HepG2 (cell line): ENCODE results near the gene PPP1R13L. TPM values are rescaled to one million over a fixed set of nuclear protein-coding genes. Genes with fewer than 3 reads are reported as not detected.

Source experiments
- ATAC-seq: fragments of 200-7000 bp; cut with Tn5 transposase; 3 replicates; pipeline ENCODE4 v1.9.1; 2020; ENCODE audit warnings: mild to moderate bottlenecking, moderate library complexity
- BruUV-seq: library from RNA; stranded (reverse); fragments of 400-500 nt; replicated peaks from 2 replicates; lab custom pipeline; 2021; lab: Mats Ljungman, UMichigan
- CTCF ChIA-PET: fragments of 300-600 bp; formaldehyde crosslinking; extraction: SDS; loops from one replicate; lab custom pipeline; 2021; ENCODE audit warnings: low total read pairs, inconsistent platforms, low intra/inter-chr PET ratio; lab: Yijun Ruan, JAX
- POLR2A ChIA-PET: fragments of 350-600 bp; sonication (Branson Sonifier 250); formaldehyde crosslinking; loops from one replicate; lab custom pipeline; 2020; ENCODE audit warnings: antibody characterized with exemption, inconsistent platforms; lab: Yijun Ruan, JAX
- DNase-seq: peaks from one replicate; pipeline ENCODE4 v3.0.0-alpha.2; 2015; ENCODE audit warnings: low spot score
- FAIRE-seq: peaks from 3 replicates; lab custom pipeline; 2011; peaks lifted over from hg19 to GRCh38; lab: Jason Lieb, UNC
- H2AFZ ChIP-seq: one replicate; pipeline ENCODE4 v1.6.1; 2011; ENCODE audit warnings: low read length, inconsistent platforms
- H3K27ac ChIP-seq: fragments of 300-600 bp; 3 replicates; pipeline ENCODE4 v1.8.0; 2011; ENCODE audit warnings: mixed run types, mild to moderate bottlenecking, mixed read lengths, low read length, inconsistent platforms; ENCODE audit not compliant: insufficient read depth; ENCODE audit errors: extremely low read length
- H3K27me3 ChIP-seq, 2 experiments: fragments of 200-600 bp in 1 of 2; 2 replicates in 1 of 2; 3 replicates in 1 of 2; pipeline versions ENCODE4 v1.6.0 to v1.8.0; 2011; ENCODE audit warnings: low read length in 2 of 2, mild to moderate bottlenecking in 2 of 2, moderate library complexity in 2 of 2, inconsistent platforms in 1 of 2; ENCODE audit not compliant: insufficient read depth in 2 of 2, control insufficient read depth in 1 of 2
- H3K36me3 ChIP-seq, 2 experiments: fragments of 200-600 bp in 1 of 2; replicated peaks in 1 of 2; 2 replicates in 1 of 2; 3 replicates in 1 of 2; pipeline versions ENCODE4 v1.5.1 to v1.8.0; 2011; ENCODE audit warnings: low read length in 2 of 2, inconsistent platforms in 1 of 2; ENCODE audit not compliant: insufficient read depth in 2 of 2, control insufficient read depth in 1 of 2
- H3K4me1 ChIP-seq: 2 replicates; pipeline ENCODE4 v1.5.1; 2012; ENCODE audit warnings: low read length, inconsistent platforms; ENCODE audit not compliant: insufficient read depth
- H3K4me2 ChIP-seq: 2 replicates; pipeline ENCODE4 v1.6.0; 2011; ENCODE audit warnings: low read depth, low read length, inconsistent platforms
- H3K4me3 ChIP-seq, 3 experiments: fragments of 200-600 bp in 1 of 3; sonication (generic), shearing (Covaris generic) in 1 of 3; replicated peaks in 1 of 3; 2 replicates each; pipeline ENCODE4 v1.5.1; 2011 to 2016; ENCODE audit warnings: low read length in 3 of 3, inconsistent platforms in 2 of 3, low read depth in 2 of 3, mild to moderate bottlenecking in 2 of 3, control low read depth in 1 of 3, mixed read lengths in 1 of 3; ENCODE audit not compliant: insufficient read depth in 1 of 3
- H3K79me2 ChIP-seq: one replicate; pipeline ENCODE4 v1.6.1; 2011; ENCODE audit warnings: low read length, inconsistent platforms; ENCODE audit not compliant: insufficient read depth
- H3K9ac ChIP-seq: 2 replicates; pipeline ENCODE4 v1.6.0; 2011; ENCODE audit warnings: mild to moderate bottlenecking, low read depth, low read length, inconsistent platforms; ENCODE audit not compliant: insufficient read depth
- H3K9me3 ChIP-seq: 2 replicates; pipeline ENCODE4 v1.5.1; 2012; ENCODE audit warnings: mild to moderate bottlenecking, low read length
- H4K20me1 ChIP-seq: 2 replicates; pipeline ENCODE4 v1.6.0; 2011; ENCODE audit warnings: inconsistent platforms, mild to moderate bottlenecking, low read length, moderate library complexity; ENCODE audit not compliant: insufficient read depth
- CHD4 ChIP-seq: fragments of 200-600 bp; sonication (generic); IDR thresholded peaks from 2 replicates; pipeline ENCODE4 v1.7.0; 2017; ENCODE audit warnings: mild to moderate bottlenecking, low read length, borderline replicate concordance
- KDM1A ChIP-seq: IDR thresholded peaks from 2 replicates; pipeline ENCODE4 v1.6.1; 2016; ENCODE audit warnings: missing compliant biosample characterization
- PHF5A ChIP-seq: IDR thresholded peaks from one replicate; pipeline ENCODE4 v1.6.1; 2018; ENCODE audit warnings: low read depth, missing genetic modification reagents; ENCODE audit not compliant: unreplicated experiment
- ZBTB7B ChIP-seq: sonication (generic); formaldehyde crosslinking; IDR thresholded peaks from 2 replicates; pipeline ENCODE4 v1.4.0; 2020; ENCODE audit warnings: missing genetic modification reagents
- ZNF335 ChIP-seq: sonication (generic); formaldehyde crosslinking; IDR thresholded peaks from 2 replicates; pipeline ENCODE4 v1.4.0; 2020; ENCODE audit warnings: missing genetic modification reagents
- WGBS: methylation state at CpG from one replicate; pipeline ENCODE4 v1.1.6; 2017; ENCODE audit warnings: low lambda C conversion rate; 5-methylcytosine and 5-hydroxymethylcytosine counted together
- in situ Hi-C: cut with HindIII; loops from 2 replicates; pipeline ENCODE4 v1.10.0; 2017; ENCODE audit warnings: low pct_unique_long_range_greater_than_20kb; ENCODE audit not compliant: extremely low pct_ligation_motif_present
- intact Hi-C: fragments of 100-400 bp; cut with micrococcal nuclease; formaldehyde crosslinking; loops from one replicate; pipeline ENCODE4 v1.10.0; 2022; ENCODE audit not compliant: unreplicated experiment
- polyA plus RNA-seq, 8 experiments: library from polyadenylated mRNA; depleted of rRNA in 3 of 8; stranded (reverse) in 7 of 8; unstranded in 1 of 8; fragments of >200 nt; fragmentation: Illumina TruSeq in 4 of 8; extraction: Trizol in 4 of 8; gene quantifications; 2 replicates each; pipeline versions ENCODE4 v1.2.1 to v1.2.3, GENCODE V29; 2011 to 2016; ENCODE audit warnings: low read depth in 4 of 8, missing spikeins in 1 of 8, mixed read lengths in 1 of 8; ENCODE audit not compliant: insufficient read depth in 1 of 8
- total RNA-seq, 5 experiments: library from RNA; depleted of rRNA; stranded (reverse); fragments of >200 nt; fragmentation: Illumina TruSeq; extraction: Trizol; gene quantifications; 2 replicates each; pipeline ENCODE4 v1.2.3, GENCODE V29; 2016; ENCODE audit warnings: low read depth in 1 of 5
- TF ChIP-seq, protein P1 (sequence below): sonication (generic); formaldehyde crosslinking; IDR thresholded peaks from 2 replicates; pipeline ENCODE4 v1.8.1; 2023; ENCODE audit warnings: mild to moderate bottlenecking, missing genetic modification reagents
- TF ChIP-seq, protein P2 (sequence below): sonication (generic); formaldehyde crosslinking; IDR thresholded peaks from 2 replicates; pipeline ENCODE4 v1.4.0; 2020; ENCODE audit warnings: mild to moderate bottlenecking, missing genetic modification reagents
- TF ChIP-seq, protein P3 (sequence below): sonication (generic); formaldehyde crosslinking; IDR thresholded peaks from 2 replicates; pipeline ENCODE4 v1.9.0; 2022; ENCODE audit warnings: missing genetic modification reagents, mild to moderate bottlenecking, borderline replicate concordance
- TF ChIP-seq, protein P4 (sequence below): sonication (generic); formaldehyde crosslinking; IDR thresholded peaks from 2 replicates; pipeline ENCODE4 v1.5.0; 2020; ENCODE audit warnings: mild to moderate bottlenecking, missing genetic modification reagents, borderline replicate concordance

PPP1R13L gene
- total and polyA plus RNA-seq, 2 of the 13 experiments (the other 11 are each of a cell fraction or from before 2014, with no cell fraction given): 1.3 to 6.6 TPM

DNA sequence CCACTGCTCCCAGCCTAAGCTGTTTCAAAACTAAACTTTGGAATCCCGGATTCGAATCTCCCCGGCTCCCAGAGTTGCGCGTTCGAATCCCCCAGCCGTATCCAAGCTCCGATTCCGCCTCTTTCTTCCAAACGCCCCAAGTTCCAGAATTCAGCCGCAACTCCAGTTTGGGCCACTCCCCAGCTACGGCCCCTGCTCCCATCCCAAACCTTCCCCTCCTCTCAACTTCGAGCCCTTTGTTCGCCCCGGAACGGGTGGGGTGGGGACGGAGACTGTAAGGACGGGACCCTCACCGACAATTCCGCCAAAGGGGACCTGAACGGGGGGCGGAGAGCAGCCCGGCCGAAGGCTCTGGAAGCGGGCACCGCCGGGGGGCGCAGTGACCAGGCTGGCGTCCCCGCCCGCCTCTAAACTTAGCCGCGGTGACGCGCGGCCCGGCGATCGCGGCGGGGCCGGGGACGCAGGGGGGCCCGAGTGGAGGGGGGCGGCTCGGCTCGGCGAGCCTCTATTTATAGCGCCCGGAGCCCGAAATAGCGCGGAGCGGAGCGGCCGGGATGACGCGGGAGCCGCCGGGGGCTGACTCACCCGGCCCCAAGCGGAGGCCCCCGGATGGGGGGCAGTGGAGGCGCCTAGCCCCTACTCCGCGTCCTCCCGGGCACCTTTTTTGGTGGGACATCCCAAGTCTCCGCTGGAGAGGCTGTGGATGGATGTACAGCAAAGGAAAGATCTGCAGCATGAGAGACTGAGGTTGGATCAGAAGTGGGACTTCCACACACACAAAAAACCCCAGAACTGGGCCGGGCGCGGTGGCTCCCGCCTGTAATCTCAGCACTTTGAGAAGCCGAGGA is 23.7 kb upstream of the PPP1R13L start:
- BruUV-seq: no TSS peak
- FAIRE-seq (no peak), DNase-seq (no peak), ATAC-seq (no peak)
- H3K9ac ChIP-seq: peak overlapping the region; percentile 41; the same call in 1 of the 2 replicates
- ChIA-PET CTCF (interaction anchor here (1.7 to 3.3 kb wide), 3 partner anchors 11 to 57 kb away, joined by 7 to 50 read pairs (median 12); no protein-coding TSS in a partner anchor), POLR2A (interaction anchor here (0.9 to 1.3 kb wide), 2 partner anchors 11 to 57 kb away, joined by 3 to 4 read pairs; no protein-coding TSS in a partner anchor)
- H3K4me3 ChIP-seq: peak overlapping the region; percentile 56 to 79 (median 68); a peak in 5 of 6 replicates
- no peaks in the 10 kb centered on the region for H3K9me3 ChIP-seq
- in situ Hi-C loops (loop anchor here (10.0 kb wide), 1 partner anchor 46 kb away; no protein-coding TSS in a partner anchor), intact Hi-C loops (loop anchor here (1.0 kb wide), 1 partner anchor 24 kb away; no protein-coding TSS in a partner anchor)
- H3K79me2 ChIP-seq: no peaks in the 10 kb centered on the region
- no peaks in the 10 kb centered on the region for H4K20me1 ChIP-seq
- peaks cover 45% of the 10 kb centered on the region for H3K4me1 ChIP-seq
- WGBS: 4% methylated on average over 40 of the region's 73 CpGs
- no peaks in the 10 kb centered on the region for H3K36me3 ChIP-seq
- no peak overlapping the region for H3K27ac ChIP-seq
- peak overlapping the region; percentile 89 for H3K4me2 ChIP-seq
- H3K27me3 ChIP-seq: no peaks in the 10 kb centered on the region
- H2AFZ ChIP-seq: no peak overlapping the region
- TF ChIP-seq, protein P1, sequence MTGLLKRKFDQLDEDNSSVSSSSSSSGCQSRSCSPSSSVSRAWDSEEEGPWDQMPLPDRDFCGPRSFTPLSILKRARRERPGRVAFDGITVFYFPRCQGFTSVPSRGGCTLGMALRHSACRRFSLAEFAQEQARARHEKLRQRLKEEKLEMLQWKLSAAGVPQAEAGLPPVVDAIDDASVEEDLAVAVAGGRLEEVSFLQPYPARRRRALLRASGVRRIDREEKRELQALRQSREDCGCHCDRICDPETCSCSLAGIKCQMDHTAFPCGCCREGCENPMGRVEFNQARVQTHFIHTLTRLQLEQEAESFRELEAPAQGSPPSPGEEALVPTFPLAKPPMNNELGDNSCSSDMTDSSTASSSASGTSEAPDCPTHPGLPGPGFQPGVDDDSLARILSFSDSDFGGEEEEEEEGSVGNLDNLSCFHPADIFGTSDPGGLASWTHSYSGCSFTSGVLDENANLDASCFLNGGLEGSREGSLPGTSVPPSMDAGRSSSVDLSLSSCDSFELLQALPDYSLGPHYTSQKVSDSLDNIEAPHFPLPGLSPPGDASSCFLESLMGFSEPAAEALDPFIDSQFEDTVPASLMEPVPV (CRISPR knock-in tag): 0 out of 2 replicates have a peak, but pooled peaks have one; percentile 38
- TF ChIP-seq, protein P2, sequence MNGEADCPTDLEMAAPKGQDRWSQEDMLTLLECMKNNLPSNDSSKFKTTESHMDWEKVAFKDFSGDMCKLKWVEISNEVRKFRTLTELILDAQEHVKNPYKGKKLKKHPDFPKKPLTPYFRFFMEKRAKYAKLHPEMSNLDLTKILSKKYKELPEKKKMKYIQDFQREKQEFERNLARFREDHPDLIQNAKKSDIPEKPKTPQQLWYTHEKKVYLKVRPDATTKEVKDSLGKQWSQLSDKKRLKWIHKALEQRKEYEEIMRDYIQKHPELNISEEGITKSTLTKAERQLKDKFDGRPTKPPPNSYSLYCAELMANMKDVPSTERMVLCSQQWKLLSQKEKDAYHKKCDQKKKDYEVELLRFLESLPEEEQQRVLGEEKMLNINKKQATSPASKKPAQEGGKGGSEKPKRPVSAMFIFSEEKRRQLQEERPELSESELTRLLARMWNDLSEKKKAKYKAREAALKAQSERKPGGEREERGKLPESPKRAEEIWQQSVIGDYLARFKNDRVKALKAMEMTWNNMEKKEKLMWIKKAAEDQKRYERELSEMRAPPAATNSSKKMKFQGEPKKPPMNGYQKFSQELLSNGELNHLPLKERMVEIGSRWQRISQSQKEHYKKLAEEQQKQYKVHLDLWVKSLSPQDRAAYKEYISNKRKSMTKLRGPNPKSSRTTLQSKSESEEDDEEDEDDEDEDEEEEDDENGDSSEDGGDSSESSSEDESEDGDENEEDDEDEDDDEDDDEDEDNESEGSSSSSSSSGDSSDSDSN (CRISPR knock-in tag): peak; percentile 53; the same call in 1 of the 2 replicates
- TF ChIP-seq, protein P3, sequence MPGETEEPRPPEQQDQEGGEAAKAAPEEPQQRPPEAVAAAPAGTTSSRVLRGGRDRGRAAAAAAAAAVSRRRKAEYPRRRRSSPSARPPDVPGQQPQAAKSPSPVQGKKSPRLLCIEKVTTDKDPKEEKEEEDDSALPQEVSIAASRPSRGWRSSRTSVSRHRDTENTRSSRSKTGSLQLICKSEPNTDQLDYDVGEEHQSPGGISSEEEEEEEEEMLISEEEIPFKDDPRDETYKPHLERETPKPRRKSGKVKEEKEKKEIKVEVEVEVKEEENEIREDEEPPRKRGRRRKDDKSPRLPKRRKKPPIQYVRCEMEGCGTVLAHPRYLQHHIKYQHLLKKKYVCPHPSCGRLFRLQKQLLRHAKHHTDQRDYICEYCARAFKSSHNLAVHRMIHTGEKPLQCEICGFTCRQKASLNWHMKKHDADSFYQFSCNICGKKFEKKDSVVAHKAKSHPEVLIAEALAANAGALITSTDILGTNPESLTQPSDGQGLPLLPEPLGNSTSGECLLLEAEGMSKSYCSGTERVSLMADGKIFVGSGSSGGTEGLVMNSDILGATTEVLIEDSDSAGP (CRISPR knock-in tag): peak; percentile 65; the same call in 1 of the 2 replicates
- TF ChIP-seq, protein P4, sequence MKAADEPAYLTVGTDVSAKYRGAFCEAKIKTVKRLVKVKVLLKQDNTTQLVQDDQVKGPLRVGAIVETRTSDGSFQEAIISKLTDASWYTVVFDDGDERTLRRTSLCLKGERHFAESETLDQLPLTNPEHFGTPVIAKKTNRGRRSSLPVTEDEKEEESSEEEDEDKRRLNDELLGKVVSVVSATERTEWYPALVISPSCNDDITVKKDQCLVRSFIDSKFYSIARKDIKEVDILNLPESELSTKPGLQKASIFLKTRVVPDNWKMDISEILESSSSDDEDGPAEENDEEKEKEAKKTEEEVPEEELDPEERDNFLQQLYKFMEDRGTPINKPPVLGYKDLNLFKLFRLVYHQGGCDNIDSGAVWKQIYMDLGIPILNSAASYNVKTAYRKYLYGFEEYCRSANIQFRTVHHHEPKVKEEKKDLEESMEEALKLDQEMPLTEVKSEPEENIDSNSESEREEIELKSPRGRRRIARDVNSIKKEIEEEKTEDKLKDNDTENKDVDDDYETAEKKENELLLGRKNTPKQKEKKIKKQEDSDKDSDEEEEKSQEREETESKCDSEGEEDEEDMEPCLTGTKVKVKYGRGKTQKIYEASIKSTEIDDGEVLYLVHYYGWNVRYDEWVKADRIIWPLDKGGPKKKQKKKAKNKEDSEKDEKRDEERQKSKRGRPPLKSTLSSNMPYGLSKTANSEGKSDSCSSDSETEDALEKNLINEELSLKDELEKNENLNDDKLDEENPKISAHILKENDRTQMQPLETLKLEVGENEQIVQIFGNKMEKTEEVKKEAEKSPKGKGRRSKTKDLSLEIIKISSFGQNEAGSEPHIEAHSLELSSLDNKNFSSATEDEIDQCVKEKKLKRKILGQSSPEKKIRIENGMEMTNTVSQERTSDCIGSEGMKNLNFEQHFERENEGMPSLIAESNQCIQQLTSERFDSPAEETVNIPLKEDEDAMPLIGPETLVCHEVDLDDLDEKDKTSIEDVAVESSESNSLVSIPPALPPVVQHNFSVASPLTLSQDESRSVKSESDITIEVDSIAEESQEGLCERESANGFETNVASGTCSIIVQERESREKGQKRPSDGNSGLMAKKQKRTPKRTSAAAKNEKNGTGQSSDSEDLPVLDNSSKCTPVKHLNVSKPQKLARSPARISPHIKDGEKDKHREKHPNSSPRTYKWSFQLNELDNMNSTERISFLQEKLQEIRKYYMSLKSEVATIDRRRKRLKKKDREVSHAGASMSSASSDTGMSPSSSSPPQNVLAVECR (CRISPR knock-in tag): peak; percentile 42; the same call in 1 of the 2 replicates
- TF ChIP-seq CHD4 (peak; percentile 96), ZNF335 (CRISPR knock-in tag) (no peak), KDM1A (CRISPR knock-in tag) (peak; percentile 64; the same call in 1 of the 2 replicates), PHF5A (no peak), ZBTB7B (CRISPR knock-in tag) (peak; percentile 42; the same call in 1 of the 2 replicates)
